ENCODE results near the gene KRT1.

The KRT1 gene

GRCh38 chr12:52659951-52660350 is 20.3 kb downstream of the KRT1 start:
- no peak for DNase-seq (ENCODE audit: low read depth)

- no peak for DNase-seq (ENCODE audit: low read depth)
Observed at GRCh38 chr12:52659395-52659794, 20.8 kb downstream of the KRT1 start.

- DNase-seq (ENCODE audit: low read depth): no peak
Observed at GRCh38 chr12:52658196-52658595, 22.0 kb downstream of the KRT1 start.

GRCh38 chr12:52657250-52657902 is 22.8 kb downstream of the KRT1 start:
- no peak for DNase-seq (ENCODE audit: low read depth)

GRCh38 chr12:52656616-52657015 is 23.6 kb downstream of the KRT1 start:
- no peak for DNase-seq (ENCODE audit: low read depth)

- DNase-seq (ENCODE audit: low read depth): no peak
Observed at GRCh38 chr12:52655720-52656124, 24.5 kb downstream of the KRT1 start.

GRCh38 chr12:52655251-52655650 is 25.0 kb downstream of the KRT1 start:
- DNase-seq (ENCODE audit: low read depth): no peak

- no peak for DNase-seq (ENCODE audit: low read depth)
Observed at GRCh38 chr12:52651726-52652261, 28.4 kb downstream of the KRT1 start, which contains the start of gene KRT2. TSS of gene KRT2 (minus strand) at chr12:52652211. CDS start at chr12:52652142, 69 bp downstream.

GRCh38 chr12:52650520-52651081 is 29.6 kb downstream of the KRT1 start:
- DNase-seq (ENCODE audit: low read depth): peak; percentile 3

- DNase-seq (ENCODE audit: low read depth): no peak
Observed at GRCh38 chr12:52649066-52649465, 31.1 kb downstream of the KRT1 start.

GRCh38 chr12:52648012-52648550 is 32.1 kb downstream of the KRT1 start:
- no peak for DNase-seq (ENCODE audit: low read depth)

- no peak for DNase-seq (ENCODE audit: low read depth)
Observed at GRCh38 chr12:52647601-52648000, 32.6 kb downstream of the KRT1 start.

GRCh38 chr12:52646613-52647012 is 33.6 kb downstream of the KRT1 start:
- no peak for DNase-seq (ENCODE audit: low read depth)

GRCh38 chr12:52645982-52646381 is 34.2 kb downstream of the KRT1 start:
- no peak for DNase-seq (ENCODE audit: low read depth)

GRCh38 chr12:52645120-52645761 is 35.0 kb downstream of the KRT1 start:
- DNase-seq (ENCODE audit: low read depth): no peak

GRCh38 chr12:52644078-52644415 is 36.2 kb downstream of the KRT1 start:
- no peak for DNase-seq (ENCODE audit: low read depth)

- no peak for DNase-seq (ENCODE audit: low read depth)
Observed at GRCh38 chr12:52643233-52644077, 36.8 kb downstream of the KRT1 start.

- DNase-seq (ENCODE audit: low read depth): no peak
Observed at GRCh38 chr12:52641468-52641867, 38.7 kb downstream of the KRT1 start.

- no peak for DNase-seq (ENCODE audit: low read depth)
Observed at GRCh38 chr12:52637299-52637698, 42.9 kb downstream of the KRT1 start.

- no peak for DNase-seq (ENCODE audit: low read depth)
Observed at GRCh38 chr12:52636592-52637258, 43.5 kb downstream of the KRT1 start.

- no peak for DNase-seq (ENCODE audit: low read depth)
Observed at GRCh38 chr12:52636189-52636588, 44.0 kb downstream of the KRT1 start.
